Prostate gland (tissue), 2 donors: ENCODE measurements around the gene IGF2BP3.

ENCODE experiments used
- CTCF ChIP-seq, 4 experiments: fragments of 200-600 bp in 2 of 4; fragments of 450-650 bp in 2 of 4; sonication (generic) in 2 of 4; IDR thresholded peaks; 1 replicate in 3 of 4; 2 replicates in 1 of 4; pipeline ENCODE4 v1.5.1; 2016 to 2019; ENCODE audit warnings: antibody characterized with exemption in 4 of 4, mild to moderate bottlenecking in 2 of 4, moderate library complexity in 2 of 4
- POLR2A ChIP-seq: fragments of 450-650 bp; IDR thresholded peaks from one replicate; pipeline ENCODE4 v1.6.1; 2016; ENCODE audit warnings: antibody characterized with exemption, mild to moderate bottlenecking

- TF ChIP-seq POLR2A (no peak), CTCF (IDR thresholded peaks at IDR 0.05) (no peak)
Measured at GRCh38 chr7:23276376-23276775, 193.9 kb downstream of the IGF2BP3 start.
